ENCODE measurements around the gene IRF2BPL.
A peak's percentile ranks its signal among the peaks of the same experiment; 100 is the strongest.
"Not testable (repeated sequence)": the region's sequence is repeated elsewhere in the genome, so short reads cannot be mapped to it uniquely, and the experiment has no call there.

IRF2BPL gene

DNA sequence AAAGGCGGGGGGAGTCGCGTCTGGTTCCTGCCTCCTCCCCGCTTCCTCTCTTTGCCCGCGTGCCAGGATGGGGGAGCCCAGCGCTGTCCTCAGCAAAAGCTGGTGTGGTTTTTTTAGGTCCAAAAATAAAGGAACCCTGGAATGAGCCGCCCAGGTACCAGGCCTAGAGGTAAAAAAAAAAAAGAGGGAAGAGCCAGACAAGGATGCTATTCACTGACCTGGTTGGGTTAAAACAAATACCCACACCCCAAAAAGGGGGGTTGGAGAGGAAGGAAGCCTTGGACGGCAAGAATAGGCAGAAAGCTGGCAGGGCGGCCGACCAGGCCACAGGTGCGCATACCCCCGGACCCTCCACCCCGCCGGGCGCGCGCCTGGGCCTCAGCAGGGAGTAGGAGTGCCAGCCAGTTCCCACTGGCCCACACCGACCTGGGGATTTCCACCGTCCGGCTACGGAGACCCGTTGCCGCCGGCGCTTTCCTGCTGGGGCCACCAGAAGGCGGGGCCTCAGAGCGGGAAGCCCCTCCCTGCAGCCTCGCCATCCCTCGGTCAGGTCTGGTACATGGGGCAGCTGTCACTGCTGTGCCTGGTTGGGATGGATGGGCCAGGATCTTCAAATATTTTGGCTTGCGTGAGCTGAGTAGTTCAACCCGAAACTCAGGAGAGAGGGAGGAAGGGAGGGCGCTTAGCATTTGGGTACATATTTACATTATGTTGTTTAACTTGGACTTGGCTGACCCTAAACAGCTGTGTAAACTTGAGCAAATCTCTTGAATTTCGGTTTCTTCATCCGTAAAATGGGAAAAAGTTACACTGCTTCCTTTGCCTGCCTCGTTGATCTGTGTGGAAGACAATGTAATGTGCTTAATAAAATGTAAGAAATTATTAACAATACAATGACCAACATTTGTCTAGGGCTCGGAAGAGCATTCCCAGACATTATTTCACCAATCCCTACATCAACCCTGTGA is 5.4 kb upstream of the IRF2BPL start:
- DNase-seq = peak; percentile 91

DNA sequence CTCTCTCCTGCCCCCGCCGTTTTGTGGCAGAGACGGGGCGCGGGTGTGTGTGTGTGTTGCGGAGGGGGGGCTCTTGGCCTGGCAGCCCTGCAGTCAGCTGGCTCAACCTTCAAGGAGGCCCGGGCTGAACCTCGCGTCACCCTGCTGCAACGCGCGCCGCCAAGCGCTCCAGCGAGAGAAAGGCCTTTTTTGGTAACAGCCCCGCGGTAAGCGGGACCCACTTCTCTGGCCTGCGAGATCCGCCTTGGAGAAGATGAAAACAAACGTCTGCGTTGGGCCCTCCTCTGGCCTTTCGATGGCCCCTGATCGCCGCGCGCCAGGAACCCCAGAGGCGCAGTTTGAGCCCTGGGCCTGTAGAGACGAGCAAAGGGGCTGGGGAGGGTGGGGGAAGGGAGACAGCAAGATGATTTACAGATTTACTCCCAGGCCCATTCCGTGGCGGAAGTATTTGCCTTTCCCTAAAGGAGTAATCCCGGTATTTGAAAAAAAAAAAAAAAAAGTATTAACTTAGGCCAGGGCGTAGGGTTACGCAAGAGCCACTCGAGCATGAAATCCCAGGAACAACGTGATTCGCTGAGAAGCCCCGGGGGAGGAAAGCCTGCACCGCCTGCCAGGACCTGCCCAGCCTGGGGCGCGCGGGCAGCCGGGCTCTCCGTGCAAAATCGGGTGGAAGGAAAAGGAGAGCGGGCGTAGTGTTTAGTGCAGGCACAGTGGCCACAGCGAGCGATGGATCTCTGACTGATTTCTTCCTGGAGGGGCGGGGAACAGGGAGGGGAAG is 4.5 kb upstream of the IRF2BPL start:
- peak; percentile 85 for DNase-seq

DNA sequence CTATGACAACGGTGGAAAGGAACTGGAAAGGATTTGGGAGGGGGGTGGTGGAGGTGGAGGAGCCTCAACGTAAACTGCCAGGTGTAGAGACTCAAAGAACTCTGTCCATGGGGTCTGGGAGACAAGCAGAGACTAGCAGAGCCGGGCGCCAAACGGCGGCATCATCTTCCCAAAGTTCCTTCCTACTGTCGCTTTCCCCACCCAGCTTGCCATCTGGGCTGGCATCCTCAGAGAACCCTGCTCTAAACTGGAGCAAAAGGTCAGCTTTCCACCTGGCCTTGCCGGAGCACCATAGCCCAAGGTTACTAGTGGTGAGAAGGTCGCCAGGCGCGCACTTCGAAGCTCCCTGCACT is 4.0 kb upstream of the IRF2BPL start:
- DNase-seq = no peak

DNA sequence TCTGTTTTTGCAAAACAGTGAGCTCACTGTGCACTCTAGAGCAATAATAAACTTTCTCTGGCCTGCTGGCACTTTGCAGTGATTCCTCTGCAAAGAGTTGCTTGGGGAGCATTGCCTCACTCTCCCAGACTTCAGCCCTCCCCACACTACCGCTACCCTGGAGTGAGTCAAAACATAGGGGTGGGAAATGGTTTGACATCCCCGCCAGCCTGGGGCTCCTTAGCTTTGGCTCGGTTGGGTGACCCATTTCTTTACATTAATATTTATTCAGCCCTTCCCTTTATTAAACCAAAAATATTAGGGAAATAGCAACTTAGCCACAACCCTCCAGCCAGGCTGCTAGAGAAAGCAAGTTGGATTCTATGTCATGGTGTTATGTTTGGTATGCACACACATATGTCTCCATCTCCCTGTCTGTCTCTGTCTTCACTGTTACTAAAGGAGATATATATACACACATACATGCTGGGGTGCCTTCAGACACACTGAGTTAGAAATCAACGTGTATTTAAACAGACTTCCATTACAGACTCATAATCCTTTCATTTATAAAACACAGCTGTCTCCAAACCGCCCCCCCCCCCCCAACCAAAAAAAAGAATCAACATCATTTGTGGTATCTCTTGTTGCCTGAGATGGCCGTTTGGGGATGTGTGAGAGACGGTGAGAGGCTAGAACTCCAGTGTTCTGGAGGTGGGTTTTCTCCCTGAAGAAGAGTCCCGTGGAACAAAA is 3.4 kb upstream of the IRF2BPL start:
- no peak for DNase-seq

DNA sequence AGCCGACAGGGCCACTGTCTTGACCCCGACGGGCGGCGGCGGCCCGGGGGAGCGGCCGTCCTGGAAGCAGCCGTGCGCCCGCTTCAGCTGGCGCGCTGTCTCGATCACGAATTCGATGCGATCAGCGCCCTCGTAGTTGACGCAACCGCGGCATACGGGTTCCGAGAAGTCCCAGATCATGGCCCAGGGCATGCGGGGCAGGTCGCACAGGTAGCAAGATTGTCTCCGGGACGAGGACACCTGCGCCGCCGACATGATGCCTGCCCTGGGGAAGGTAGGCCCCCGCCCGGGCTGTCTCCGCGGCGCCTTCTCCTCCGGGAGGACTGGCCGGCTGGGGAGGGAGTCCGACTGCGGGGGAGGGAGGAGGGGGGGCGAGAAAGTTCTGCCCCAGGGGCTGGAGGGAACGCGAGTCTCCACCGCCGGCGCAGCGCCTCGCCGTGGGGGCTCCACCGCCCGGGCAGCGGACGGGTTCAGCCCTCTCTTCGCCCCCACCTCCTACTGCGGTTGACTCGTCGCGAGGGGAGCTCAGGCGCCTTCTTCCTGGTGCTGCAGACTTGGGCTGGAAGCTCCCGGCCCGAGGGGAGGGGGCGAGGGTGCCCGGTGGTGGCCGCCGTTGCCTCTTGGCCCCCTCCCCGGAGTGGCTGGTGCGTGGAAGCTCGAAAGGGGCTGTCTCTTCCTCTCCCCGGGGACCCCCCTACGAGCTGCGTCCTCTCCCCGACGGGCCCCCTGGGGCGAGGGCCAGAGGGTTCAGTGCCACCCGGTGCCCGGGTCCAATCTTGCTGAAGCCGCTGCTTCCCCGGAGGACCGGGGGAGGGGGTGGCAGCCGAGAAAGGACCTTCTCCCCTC is 747 bp downstream of the IRF2BPL start:
- peak; percentile 85 for DNase-seq

DNA sequence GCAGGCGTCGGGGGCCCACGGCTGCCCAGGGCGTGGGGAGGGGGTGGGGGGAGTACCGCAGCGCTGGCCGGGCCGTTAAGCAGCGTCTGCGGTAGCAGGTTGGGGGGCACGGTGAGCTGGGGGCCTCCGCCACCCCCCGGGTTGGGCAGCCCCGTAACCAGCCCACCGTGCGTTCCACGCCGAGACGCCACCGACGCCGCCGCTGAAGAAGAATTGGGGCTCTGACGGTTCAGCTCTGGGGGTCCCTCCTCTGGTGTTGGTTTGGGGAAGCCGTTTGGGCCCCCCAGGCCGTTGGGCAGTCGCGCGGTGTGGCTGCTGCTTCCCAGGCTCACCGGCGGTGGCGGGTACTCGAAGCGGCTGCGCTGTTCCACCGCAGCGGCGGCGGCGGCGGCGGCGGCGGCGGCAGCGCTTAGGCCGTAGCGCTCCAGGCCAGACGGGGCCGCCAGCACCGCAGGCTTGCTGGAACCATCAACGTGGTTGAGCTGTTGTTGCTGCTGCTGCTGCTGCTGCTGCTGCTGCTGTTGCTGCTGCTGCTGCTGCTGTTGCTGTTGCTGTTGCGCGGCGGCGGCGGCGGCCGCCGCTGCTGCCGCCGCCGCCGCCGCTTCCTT is 1.5 kb downstream of the IRF2BPL start:
- DNase-seq = peak; percentile 72

DNA sequence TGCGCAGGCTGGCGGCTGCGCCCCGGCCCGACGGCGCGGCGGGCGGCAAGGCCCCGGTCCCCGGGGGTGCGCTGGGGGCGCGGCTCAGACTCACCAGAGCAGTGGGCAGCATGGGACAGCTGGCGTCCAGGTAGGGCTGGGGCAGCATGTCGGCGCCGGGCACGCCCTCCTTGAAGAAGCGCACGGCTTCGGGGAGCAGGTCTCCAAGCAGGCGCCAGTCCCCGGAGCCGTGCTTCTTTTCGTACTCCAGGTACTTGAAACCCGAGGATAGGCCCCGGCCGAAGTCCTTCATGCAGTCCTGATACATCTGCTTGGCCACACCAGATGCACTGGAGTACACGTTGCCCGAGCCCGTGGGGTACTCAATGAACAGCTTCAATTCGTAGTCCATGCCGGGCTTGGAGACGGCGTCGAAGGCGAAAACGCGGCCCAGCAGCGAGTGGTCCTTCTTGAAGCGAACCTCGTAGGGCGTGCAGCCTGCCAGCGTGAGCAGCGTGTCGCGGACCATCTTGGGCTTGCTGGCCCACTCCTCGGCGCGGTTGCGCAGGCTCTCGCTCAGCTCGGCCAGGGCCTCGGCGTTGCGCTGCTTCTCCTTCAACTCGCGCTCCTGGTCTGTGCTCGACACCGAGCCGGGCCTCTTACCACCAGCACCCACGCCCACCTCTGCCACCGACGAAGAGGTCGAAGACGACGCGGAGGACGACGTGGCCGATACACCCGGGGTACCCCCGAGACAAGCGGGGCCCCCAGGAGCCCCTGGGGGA is 2.2 kb downstream of the IRF2BPL start:
- no peak for DNase-seq

DNA sequence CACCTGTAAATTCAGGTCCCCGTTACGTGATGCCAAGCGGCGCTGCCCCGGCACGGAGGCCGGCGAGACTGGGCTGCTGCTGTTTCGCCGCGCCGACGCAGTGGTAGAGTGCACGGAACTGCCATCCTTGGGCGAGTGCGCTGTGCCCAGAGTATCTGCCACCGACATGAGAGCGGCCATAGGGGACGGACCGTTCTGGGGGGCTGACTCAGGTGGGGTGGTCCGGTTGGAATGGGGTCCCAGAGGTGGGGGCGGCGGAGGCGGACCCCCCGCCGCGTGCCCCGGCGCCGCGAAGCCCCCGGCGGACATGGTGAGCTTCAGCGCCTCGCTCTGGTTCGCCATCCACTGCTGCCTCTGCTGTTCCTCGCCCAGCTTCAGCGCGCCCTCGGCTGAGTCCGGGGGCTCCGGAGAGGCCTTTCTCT is 2.8 kb downstream of the IRF2BPL start:
- no peak for DNase-seq

DNA sequence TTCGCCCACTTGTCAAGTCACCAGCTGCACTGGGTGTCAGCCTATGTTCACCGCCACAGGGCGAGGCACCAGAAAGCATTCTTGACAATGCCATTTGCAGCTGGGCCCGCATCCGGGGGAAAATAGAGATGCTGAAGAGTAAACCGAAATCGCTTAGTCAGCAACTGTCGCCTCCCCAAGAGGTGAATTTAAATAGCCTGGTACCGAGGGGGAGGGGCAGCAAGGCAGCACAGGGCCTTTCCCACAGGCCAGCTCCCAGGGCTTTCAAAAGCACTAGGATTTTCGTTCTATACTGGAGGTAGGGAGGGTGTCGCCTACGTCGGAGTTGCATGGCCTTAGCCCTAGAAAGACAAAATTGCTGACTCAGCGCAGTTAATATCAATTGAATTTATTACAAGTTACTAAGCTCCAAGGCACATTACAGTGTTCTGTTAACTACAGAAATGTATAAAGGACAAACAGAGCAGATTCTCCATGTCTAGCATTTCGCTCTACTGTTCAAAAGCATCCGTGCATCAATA is 4.3 kb downstream of the IRF2BPL start:
- peak; percentile 80 for DNase-seq

DNA sequence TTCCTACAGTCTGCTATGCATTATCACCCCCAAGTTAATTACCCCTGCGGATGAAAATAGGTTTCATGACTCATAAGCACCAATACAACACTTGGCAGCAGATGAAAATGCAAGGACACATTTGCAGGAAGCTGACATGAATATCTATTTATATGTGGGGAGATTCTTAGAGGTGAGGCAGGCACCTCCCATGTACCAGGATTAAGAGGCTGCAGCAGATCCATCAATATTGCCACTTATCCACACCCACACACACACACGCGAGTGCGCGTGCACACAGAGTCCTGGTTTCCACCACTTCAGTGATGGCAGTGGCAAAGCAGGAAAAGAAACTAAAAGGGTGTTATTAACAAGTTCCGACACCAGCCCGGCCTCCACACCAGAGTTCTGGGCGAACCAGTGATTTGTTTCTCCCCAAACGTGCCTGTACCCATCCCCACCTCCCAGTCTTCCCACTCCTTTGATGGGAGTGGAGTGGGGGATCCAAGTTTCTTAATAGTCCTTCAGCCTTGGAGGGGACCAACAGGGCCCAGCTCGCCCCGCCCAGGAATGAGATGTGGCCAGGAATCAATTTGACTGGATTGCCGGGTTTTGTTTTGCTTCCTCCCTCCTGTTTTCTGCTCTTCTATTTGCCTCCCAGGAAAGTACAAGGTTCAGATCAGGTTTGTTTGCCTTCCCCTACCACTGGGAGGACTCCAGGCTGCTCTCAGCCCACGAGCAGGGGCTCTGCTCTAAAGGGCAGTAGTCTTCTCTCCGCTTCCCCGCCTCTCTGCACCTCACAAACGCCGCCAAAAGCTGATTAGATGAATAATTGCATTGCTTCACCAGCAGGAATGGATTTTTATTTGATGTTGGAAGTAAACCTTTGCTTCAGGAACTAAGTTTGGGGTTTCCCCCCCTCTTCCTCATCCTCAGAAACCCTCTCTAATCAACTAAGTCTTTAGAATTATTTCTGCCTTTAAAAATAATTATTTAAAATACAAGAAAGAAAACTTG is 5.2 kb downstream of the IRF2BPL start:
- no peak for DNase-seq

DNA sequence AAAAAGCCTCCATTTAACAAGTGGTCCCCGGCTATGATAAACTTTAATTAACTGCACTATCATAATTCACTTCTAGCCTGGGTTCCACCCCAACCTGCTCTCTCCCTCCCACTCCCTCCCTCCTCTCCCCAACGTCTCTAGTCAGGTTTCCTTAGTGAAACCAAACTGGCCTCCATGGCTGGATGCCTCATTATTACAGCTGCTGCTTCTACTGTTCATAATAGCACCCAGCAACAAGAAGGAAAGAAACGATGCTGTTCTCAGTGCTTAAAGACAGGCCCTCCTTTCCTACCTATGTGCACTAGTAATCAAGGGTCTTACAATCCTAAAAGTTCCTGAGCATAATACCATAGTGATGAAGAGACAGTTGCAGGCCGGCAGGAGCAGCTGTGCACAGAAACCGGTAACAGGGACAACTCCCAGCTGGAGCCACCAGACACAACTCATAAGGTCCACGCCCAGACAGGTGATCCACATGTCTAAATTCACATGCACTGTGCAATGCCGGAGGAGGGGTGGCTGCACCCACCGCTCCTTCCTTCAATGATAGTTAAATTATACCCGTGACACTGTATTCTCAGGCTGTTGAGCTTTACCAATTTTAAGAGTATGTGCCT is 6.2 kb downstream of the IRF2BPL start:
- no peak for DNase-seq

DNA sequence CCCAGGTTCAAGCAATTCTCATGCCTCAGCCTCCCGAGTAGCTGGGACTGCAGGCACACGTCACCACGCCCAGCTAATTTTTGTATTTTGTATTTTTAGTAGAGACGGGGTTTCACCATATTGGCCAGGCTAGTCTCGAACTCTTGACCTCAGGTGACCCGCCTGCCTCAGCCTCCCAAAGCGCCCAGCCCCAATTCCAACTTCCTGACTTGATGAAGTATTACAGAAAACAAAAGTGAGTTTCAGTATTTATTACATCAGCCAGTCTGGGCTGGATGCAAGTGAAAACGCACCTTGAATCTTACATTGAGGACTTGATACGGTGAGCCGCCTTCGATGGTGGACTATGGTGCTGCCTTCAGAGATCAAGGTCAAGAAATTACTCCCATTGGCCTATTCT is 7.1 kb downstream of the IRF2BPL start:
- not testable (repeated sequence) for DNase-seq

DNA sequence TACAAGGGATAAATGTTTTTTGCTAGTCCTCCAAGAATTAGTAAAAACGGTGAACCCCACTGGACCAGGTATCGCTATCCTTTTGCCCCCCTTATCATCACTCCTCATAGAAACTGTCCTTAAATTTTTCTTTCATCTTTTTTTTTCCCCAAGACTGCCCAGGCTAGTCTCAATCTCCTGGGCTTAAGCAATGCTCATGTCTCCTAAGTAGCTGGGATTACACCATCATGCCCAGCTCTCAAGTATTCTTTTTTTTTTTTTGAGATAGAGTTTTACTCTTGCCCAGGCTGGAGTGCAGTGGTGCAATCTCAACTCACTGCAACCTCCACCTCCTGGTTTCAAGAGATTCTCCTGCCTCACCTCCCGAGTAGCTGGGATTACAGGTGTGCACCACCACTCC is 9.7 kb downstream of the IRF2BPL start:
- DNase-seq = no peak

DNA sequence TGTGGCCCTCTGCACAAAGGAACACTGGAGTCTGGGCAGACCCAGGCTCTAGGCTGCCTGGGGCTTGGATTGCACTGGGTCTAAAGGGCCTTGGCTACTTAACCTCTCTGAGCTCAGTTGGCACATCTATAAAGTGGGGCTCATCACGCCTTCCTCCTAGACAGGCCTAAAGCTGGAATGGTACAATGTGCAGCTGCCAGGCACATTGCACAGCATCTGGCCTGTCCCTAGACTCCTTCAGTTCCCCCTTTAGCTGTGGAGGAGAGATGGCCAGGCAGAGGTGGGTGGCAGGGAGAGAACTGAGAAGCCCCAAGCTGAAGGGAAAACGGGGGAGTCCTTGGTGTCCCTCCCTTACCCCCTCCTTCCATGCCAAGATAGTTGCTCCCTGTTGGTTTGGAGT is 10.8 kb downstream of the IRF2BPL start:
- no peak for DNase-seq

DNA sequence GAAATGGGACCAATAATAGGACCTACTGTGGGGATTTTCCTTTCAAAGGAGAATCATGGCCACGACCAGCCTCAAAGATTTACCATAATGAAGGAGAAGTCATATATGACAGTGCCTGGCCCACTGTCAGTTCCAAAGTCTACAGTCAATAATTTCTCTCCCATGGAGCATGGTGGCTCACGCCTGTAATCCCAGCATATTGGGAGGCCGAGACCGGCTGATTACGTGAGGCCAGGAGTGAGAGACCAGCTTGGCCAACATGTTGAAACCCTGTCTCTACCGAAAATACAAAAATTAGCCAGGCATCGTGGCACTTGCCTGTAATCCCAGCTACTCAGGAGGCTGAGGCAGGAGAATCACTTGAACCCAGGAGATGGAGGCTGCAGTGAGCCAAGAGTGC is 13.8 kb downstream of the IRF2BPL start:
- DNase-seq = no peak

DNA sequence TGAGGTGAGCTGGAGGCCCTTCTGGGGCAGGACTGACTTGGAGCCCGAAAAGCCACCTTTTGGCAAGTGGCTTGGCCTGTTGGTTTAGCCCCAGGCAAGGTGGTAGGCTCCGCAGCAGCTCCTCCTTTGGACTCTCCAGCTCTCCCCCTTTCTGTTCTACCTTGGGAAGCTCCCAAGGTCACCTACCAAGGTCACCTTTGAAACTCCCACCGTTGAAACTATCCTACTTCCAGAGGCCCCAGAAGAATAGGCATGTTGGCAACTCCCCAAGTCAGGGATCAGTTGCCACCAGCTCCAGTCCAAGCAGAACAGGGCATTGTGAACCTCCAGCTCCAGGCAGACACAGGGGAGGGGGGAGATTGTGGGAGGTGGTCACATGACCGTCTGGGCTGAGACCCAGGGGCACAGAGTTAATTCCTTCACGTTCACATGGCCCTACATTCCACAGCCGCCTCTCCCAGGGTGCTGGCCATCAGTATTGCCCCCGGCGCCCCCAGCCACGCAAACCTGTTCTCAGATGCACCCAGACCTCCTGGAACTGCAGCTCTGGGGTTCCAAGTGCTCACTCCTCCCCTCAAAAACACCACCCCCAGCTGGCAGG is 14.4 kb downstream of the IRF2BPL start:
- no peak for DNase-seq

DNA sequence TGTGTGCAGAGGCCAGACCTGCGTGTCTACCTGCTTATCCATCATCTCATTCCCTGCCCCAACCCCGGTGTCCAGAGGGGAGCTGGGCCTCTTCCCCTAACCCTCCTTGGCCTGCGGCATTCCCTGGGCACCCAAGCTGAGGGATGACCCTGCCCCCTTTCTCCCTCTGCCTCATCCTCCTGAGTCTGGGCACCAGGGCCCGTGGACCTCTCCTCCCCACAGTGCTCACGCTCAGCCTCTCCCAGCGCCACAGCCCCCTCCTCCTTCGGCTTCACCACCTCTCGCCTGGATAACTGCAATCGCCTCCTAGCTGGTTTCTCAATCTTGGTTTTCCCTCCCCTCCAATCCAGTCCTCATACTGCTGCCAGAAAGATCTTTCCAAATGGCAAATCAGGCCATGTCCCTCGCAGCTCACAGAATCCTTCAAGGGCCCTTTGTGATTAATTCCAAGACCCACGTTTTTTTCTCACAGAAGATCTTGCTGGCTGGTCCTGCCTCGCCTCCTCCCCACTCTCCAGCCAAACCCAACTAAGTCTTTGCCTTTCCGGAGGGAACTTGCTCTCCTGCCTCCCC is 16.2 kb downstream of the IRF2BPL start:
- DNase-seq = no peak

DNA sequence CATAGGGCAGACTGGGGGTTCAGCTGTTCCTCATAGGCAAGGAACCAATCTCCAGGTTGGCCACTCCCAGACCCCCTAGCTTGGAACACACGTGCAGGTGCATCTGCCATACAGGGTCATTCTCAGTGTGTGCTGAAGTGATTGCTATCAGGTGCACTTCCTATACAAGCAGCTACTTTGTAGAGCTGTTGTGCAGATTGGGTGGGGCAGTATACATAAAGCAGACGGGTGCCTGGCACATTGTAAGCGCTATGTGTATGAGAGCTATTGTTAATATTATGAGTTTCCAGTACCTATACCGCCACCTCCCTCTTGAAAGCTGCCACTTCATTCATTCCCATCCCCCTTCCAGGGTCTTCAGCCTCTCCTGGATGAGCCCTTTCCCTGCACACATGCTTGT is 17.3 kb downstream of the IRF2BPL start:
- no peak for DNase-seq

All from activated CD8-positive, alpha-beta memory T cell treated with anti-CD3 and anti-CD28 coated beads, Interleukin-2, amount 50 U/mL, for 48 hours (primary cell).